GM12801 (cell line): Measurements from ENCODE around the gene PREPL.

ENCODE experiments used
- CTCF ChIP-seq: IDR thresholded peaks from one replicate; pipeline ENCODE4 v1.5.1; 2011; ENCODE audit warnings: control low read depth; ENCODE audit not compliant: insufficient read length; ENCODE audit errors: extremely low read depth

The PREPL gene

GRCh38 chr2:44295633-44296359, 65.5 kb downstream of the PREPL start:
- no peak for TF ChIP-seq CTCF

GRCh38 chr2:44295113-44295512, 66.2 kb downstream of the PREPL start:
- no peak for TF ChIP-seq CTCF

- TF ChIP-seq CTCF, result no peak
Observed at GRCh38 chr2:44291281-44292248, 69.7 kb downstream of the PREPL start.

- TF ChIP-seq CTCF, result no peak
Observed at GRCh38 chr2:44290261-44290660, 71.0 kb downstream of the PREPL start.

- no peak for TF ChIP-seq CTCF
Observed at GRCh38 chr2:44286884-44287638, 74.2 kb downstream of the PREPL start.

GRCh38 chr2:44286119-44286883, 75.0 kb downstream of the PREPL start:
- no peak for TF ChIP-seq CTCF
